ENCODE data around the gene PPY. TPM values are rescaled to one million over a fixed set of nuclear protein-coding genes. Genes with fewer than 3 reads are reported as not detected.

Gene PPY
- total RNA-seq, 1 experiment from 2014 or later: not detected

GRCh38 chr17:43920500-43921095 lies 21.7 kb downstream of the PPY start:
- Mint-ChIP-seq H3K9me3 (peaks cover 26% of the 10 kb centered on the region), H3K27ac (no peak overlapping the region), H3K27me3 (ENCODE audit: low read depth) (peaks cover 38% of the 10 kb centered on the region), H3K4me1 (peaks cover 26% of the 10 kb centered on the region), H3K4me3 (no peak overlapping the region), H3K36me3 (peaks cover 4% of the 10 kb centered on the region; the same call in 1 of the 2 replicates)
- ATAC-seq: no peak
- DNase-seq (ENCODE audit: low spot score): no peak
- TF ChIP-seq KAT7 (CRISPR knock-in tag; IDR thresholded peaks at IDR 0.05; ENCODE audit: borderline replicate concordance): no peak
- no peak for TF ChIP-seq SP1 (CRISPR knock-in tag; conservative IDR thresholded peaks at IDR 0.05)
- no peak for TF ChIP-seq PRDM15 (CRISPR knock-in tag; IDR thresholded peaks at IDR 0.05)
- TF ChIP-seq ATF2 (CRISPR knock-in tag; IDR thresholded peaks at IDR 0.05; ENCODE audit: borderline replicate concordance, low read depth): no peak
- no peak for TF ChIP-seq ZNF263 (CRISPR knock-in tag; IDR thresholded peaks at IDR 0.05; ENCODE audit: low read depth)
- no peak for TF ChIP-seq FOXK1 (CRISPR knock-in tag; IDR thresholded peaks at IDR 0.05)
- no peak for TF ChIP-seq ETV6 (CRISPR knock-in tag; IDR thresholded peaks at IDR 0.05)
- TF ChIP-seq JAZF1 (CRISPR knock-in tag; IDR thresholded peaks at IDR 0.05): no peak
- no peak for TF ChIP-seq ZBTB21 (CRISPR knock-in tag; IDR thresholded peaks at IDR 0.05; ENCODE audit: borderline replicate concordance)
- no peak for TF ChIP-seq JUN (CRISPR knock-in tag; IDR thresholded peaks at IDR 0.05)
- TF ChIP-seq USF1 (CRISPR knock-in tag; IDR thresholded peaks at IDR 0.05): no peak
- TF ChIP-seq MYBL2 (CRISPR knock-in tag; IDR thresholded peaks at IDR 0.05): no peak
- TF ChIP-seq ZNF532 (CRISPR knock-in tag; IDR thresholded peaks at IDR 0.05; ENCODE audit: borderline replicate concordance): no peak
- TF ChIP-seq ATF3 (CRISPR knock-in tag; conservative IDR thresholded peaks at IDR 0.05): no peak
- TF ChIP-seq ESRRA (CRISPR knock-in tag; IDR thresholded peaks at IDR 0.05; ENCODE audit: borderline replicate concordance): no peak
- TF ChIP-seq CTCF (IDR thresholded peaks at IDR 0.05): no peak
- no peak for TF ChIP-seq CREM (CRISPR knock-in tag; IDR thresholded peaks at IDR 0.05)
- TF ChIP-seq, protein P1, sequence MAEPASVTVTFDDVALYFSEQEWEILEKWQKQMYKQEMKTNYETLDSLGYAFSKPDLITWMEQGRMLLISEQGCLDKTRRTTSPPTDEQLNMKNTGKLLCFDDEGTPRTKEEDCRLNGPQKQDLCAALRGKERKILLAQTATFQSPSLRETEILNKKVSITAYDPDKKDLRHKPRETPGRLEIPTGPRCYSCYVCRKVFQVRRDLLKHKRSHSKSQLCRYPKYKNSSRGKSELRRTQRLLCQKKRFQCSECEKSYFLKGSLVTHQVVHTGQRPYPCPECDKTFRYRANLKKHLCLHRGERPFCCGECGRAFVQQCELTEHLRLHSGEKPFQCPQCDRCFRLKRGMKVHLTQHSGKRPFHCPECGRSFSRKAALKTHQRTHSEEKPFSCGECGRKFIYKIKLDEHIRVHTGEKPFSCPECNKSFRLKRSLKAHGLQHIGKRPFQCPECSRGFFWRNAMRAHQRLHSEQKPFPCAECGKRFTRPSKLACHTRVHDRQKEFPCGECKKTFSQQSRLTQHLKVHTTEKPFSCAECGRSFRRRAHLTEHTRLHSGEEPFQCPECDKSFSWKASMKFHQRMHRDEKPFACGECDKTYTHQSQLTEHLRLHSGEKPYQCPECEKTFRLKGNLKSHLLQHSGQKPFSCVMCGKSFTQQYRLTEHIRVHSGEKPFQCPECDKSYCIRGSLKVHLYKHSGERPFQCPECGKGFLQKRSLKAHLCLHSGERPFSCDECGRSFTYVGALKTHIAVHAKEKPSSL (CRISPR knock-in tag; conservative IDR thresholded peaks at IDR 0.05): no peak
- no peak for TF ChIP-seq SOX15 (CRISPR knock-in tag; IDR thresholded peaks at IDR 0.05)
- no peak for TF ChIP-seq EMX1 (CRISPR knock-in tag; IDR thresholded peaks at IDR 0.05)
- ChIA-PET CTCF (interaction anchor here (2.3 to 3.9 kb wide), 2 partner anchors 11 to 23 kb away, joined by 6 to 21 read pairs; no protein-coding TSS in a partner anchor), POLR2A (no interaction called here)
